ENCODE data around the gene PACC1. TPM values are rescaled to one million over a fixed set of nuclear protein-coding genes. Genes with fewer than 3 reads are reported as not detected.

Gene PACC1
- total RNA-seq, 4 donors from 2014 or later = 2.8 to 6.0 (median 3.4) TPM

- Histone ChIP-seq H3K4me3 (no peak overlapping the region), H3K27ac (no peak overlapping the region), H3K27me3 (no peaks in the 10 kb centered on the region), H3K9me3 (no peaks in the 10 kb centered on the region), H3K36me3 (peaks cover 0 to 62% of the 10 kb centered on the region in 2 donors), H3K4me1 (no peaks in the 10 kb centered on the region)
- WGBS, 2 donors (ENCODE audit: low coverage in 1 of 2) = 100% methylated on average over 1 of the region's 2 CpGs; no CpG with 5 or more reads in 1 of the 2 donors
- ATAC-seq = no peak
- TF ChIP-seq EP300 (IDR thresholded peaks at IDR 0.05) (no peak), POLR2A (IDR thresholded peaks at IDR 0.05) (no peak), CTCF (IDR thresholded peaks at IDR 0.05) (no peak), POLR2AphosphoS5 (IDR thresholded peaks at IDR 0.05) (no peak)
Observed at GRCh38 chr1:212379366-212379765, 35.3 kb downstream of the PACC1 start.

- Histone ChIP-seq H3K4me1 (no peaks in the 10 kb centered on the region), H3K27me3 (no peaks in the 10 kb centered on the region), H3K27ac (no peak overlapping the region), H3K4me3 (no peak overlapping the region), H3K36me3 (peaks cover 0 to 48% of the 10 kb centered on the region in 2 donors), H3K9me3 (no peaks in the 10 kb centered on the region)
- ATAC-seq = no peak
- 83% methylated on average over 1 of the region's 3 CpGs; no CpG with 5 or more reads in 1 of the 2 donors for WGBS, 2 donors (ENCODE audit: low coverage in 1 of 2)
- TF ChIP-seq POLR2A (IDR thresholded peaks at IDR 0.05) = no peak
- no peak for TF ChIP-seq POLR2AphosphoS5 (IDR thresholded peaks at IDR 0.05)
- TF ChIP-seq EP300 (IDR thresholded peaks at IDR 0.05) = no peak
- no peak for TF ChIP-seq CTCF (IDR thresholded peaks at IDR 0.05)
Observed at GRCh38 chr1:212377644-212378043, 37.0 kb downstream of the PACC1 start.

DNA sequence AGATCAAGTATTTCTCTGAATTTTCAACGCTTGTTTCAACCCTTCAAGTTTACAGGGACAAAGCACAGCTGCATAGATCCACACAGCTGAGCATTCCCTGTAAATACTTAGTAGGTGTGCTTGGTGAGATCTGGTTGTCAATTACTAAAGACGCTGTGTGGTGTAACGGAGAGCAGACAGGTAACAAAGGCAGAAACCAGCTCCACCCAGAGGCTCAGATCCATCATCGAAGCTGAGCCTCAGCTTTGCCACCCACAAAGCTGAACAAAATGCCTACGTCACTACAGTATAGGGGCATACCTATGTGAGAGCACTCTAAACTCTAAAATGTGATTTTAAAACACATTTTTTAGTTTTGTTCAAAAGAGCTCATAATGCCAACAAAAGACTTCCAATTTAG, 38.7 kb downstream of the PACC1 start:
- peaks cover 0 to 42% of the 10 kb centered on the region in 2 donors for H3K36me3 ChIP-seq
- no peak for ATAC-seq
- H3K4me1 ChIP-seq = no peaks in the 10 kb centered on the region
- H3K27me3 ChIP-seq = no peaks in the 10 kb centered on the region
- H3K9me3 ChIP-seq = no peaks in the 10 kb centered on the region
- no peak overlapping the region for H3K4me3 ChIP-seq
- WGBS, 2 donors (ENCODE audit: low coverage in 1 of 2) = 79 to 92% methylated on average over 4 to 5 of the region's 5 CpGs
- no peak overlapping the region for H3K27ac ChIP-seq
- no peak for TF ChIP-seq CTCF (IDR thresholded peaks at IDR 0.05)
- no peak for TF ChIP-seq POLR2A (IDR thresholded peaks at IDR 0.05)
- TF ChIP-seq POLR2AphosphoS5 (IDR thresholded peaks at IDR 0.05) = no peak
- no peak for TF ChIP-seq EP300 (IDR thresholded peaks at IDR 0.05)

DNA sequence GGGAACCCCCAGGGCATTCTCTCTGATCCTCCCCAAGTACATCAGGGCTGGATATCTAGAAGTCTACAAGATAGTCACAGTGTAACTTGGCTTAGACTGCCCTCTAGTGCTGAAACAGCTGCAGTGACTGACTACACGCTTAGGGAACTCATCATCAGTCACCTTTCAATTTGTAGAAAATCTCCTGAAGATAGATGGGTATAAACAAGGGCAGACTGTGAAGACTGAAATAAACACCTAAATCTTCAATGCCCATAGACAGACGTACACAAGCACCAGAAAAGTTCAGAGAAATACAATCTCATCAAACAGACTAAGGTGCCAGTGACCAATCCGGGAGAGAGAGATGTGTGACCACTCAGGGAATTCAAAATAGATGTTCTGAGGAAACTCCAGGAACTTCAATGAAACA, 46.6 kb downstream of the PACC1 start:
- Histone ChIP-seq H3K4me3 (no peak overlapping the region), H3K27ac (no peak overlapping the region), H3K4me1 (peaks cover 0 to 37% (median 0%) of the 10 kb centered on the region in 3 donors), H3K36me3 (peaks cover 0 to 37% of the 10 kb centered on the region in 2 donors), H3K9me3 (no peaks in the 10 kb centered on the region), H3K27me3 (no peaks in the 10 kb centered on the region)
- peak; percentile 74 for ATAC-seq
- 60 to 80% methylated on average over 2 to 3 of the region's 3 CpGs for WGBS, 2 donors (ENCODE audit: low coverage in 1 of 2)
- no peak for TF ChIP-seq POLR2A (IDR thresholded peaks at IDR 0.05)
- no peak for TF ChIP-seq EP300 (IDR thresholded peaks at IDR 0.05)
- TF ChIP-seq CTCF (IDR thresholded peaks at IDR 0.05) = peak; percentile 59 to 85 (median 82)
- no peak for TF ChIP-seq POLR2AphosphoS5 (IDR thresholded peaks at IDR 0.05)

- H3K9me3 ChIP-seq = no peaks in the 10 kb centered on the region
- TF ChIP-seq POLR2AphosphoS5 (IDR thresholded peaks at IDR 0.05) = no peak
- no peak for TF ChIP-seq POLR2A (IDR thresholded peaks at IDR 0.05)
- TF ChIP-seq CTCF (IDR thresholded peaks at IDR 0.05) = no peak
- TF ChIP-seq EP300 (IDR thresholded peaks at IDR 0.05) = no peak
- no peak overlapping the region for H3K4me3 ChIP-seq
- peak; percentile 29 for ATAC-seq
- no peaks in the 10 kb centered on the region for H3K27me3 ChIP-seq
- H3K4me1 ChIP-seq = peaks cover 0 to 37% (median 0%) of the 10 kb centered on the region in 3 donors
- peak overlapping the region in 2 of 4 donors; percentile 4 to 45 for H3K27ac ChIP-seq
- peaks cover 0 to 42% of the 10 kb centered on the region in 2 donors for H3K36me3 ChIP-seq
- WGBS, 2 donors (ENCODE audit: low coverage in 1 of 2) = 0% methylated on average over 1 of the region's 2 CpGs; no CpG with 5 or more reads in 1 of the 2 donors
Observed at GRCh38 chr1:212367474-212368072, 47.1 kb downstream of the PACC1 start.
